Kidney glomerular epithelial cell (primary cell): ENCODE measurements around the gene LOXL4.
A peak's percentile ranks its signal among the peaks of the same experiment; 100 is the strongest.

Source experiments
- DNase-seq: peaks from one replicate; lab custom pipeline; 2025; lab: John Stamatoyannopoulos, UW

Gene LOXL4

GRCh38 chr10:98294270-98294627, 26.3 kb upstream of the LOXL4 start:
- DNase-seq: no peak

DNA sequence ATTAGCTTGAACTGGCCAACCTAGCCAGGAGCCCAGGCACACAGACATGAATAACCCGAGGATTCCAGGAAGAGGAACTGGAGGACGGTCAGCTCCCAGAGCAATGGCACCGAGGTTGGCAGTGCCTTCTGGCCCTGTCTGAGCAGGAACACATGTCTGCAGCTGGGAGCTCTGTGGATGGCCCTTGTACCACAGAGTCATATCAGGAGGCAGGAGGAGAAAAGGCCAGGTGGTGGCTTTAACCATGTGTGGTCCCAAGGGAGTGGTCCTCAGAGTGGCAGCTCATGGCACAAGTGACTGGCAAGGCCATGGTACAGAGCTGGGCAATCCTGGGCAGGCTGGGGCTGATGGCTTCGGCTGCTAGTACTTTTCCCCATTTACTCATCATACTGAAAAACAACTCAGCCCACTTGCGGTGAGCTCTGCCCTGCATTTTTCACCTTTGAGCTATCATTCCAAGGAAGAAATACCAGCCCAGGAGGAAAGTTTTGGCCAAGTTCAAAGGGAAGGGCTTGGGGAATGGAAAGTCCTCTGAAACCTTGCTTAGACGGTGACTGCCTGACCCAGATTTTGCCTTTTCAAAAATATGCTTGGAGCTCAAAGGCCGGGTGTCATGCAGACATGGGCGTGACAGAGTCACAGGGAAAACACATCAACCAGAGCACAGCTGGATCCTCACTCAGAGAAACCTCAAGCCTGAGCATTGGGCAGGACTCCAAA, 25.7 kb upstream of the LOXL4 start:
- DNase-seq: peak; percentile 10

DNA sequence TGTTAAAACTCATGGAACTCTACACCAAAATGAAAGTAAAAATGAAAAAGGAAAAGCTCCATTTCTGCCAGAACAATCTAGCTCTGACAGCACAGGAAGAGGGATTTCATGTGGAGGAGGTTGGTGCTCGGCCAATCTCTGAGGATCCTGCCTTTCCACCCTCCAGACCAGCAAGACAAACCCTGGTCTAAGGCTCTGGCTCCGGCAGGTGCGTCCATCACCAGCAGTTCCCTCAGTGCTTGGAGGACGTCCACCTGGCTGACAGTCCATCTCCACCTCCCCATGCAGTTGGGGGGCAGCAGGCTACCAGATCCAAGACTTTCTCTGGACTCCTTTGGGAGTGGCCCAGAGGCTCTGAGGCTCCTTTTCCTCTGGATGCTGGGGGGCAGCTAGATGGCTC, 25.0 kb upstream of the LOXL4 start:
- no peak for DNase-seq

DNA sequence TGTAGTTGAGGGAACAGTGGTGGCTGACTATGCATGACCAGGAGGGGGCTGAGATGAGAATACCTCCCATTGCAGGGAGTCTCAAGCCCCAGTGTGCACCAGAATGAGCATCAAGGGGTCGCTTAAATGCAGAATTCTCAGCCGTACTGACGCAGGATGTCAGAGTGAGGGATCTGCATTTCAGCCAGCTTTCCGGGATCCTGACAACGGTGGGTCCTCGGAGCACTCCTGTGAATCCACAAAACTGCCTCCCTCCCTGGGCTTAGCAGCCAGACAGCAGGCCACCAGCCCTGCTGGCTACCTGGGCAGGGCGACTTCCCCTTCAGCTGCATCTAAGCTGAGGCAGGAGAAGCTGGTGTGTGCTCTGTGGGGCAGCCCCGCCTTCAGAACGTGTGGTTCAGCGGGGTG, 21.8 kb upstream of the LOXL4 start:
- DNase-seq: no peak

GRCh38 chr10:98287321-98287720, 19.3 kb upstream of the LOXL4 start:
- no peak for DNase-seq

- DNase-seq: no peak
Observed at GRCh38 chr10:98286419-98286818, 18.4 kb upstream of the LOXL4 start.

- no peak for DNase-seq
Observed at GRCh38 chr10:98285416-98285815, 17.4 kb upstream of the LOXL4 start.

- no peak for DNase-seq
Observed at GRCh38 chr10:98276311-98276710, 8.3 kb upstream of the LOXL4 start.

GRCh38 chr10:98274562-98274961, 6.6 kb upstream of the LOXL4 start:
- no peak for DNase-seq

GRCh38 chr10:98273057-98273850, 5.3 kb upstream of the LOXL4 start:
- DNase-seq: no peak

- DNase-seq: no peak
Observed at GRCh38 chr10:98272656-98273055, 4.7 kb upstream of the LOXL4 start.

GRCh38 chr10:98272245-98272644, 4.3 kb upstream of the LOXL4 start:
- DNase-seq: no peak

- no peak for DNase-seq
Observed at GRCh38 chr10:98270786-98271185, 2.8 kb upstream of the LOXL4 start.

DNA sequence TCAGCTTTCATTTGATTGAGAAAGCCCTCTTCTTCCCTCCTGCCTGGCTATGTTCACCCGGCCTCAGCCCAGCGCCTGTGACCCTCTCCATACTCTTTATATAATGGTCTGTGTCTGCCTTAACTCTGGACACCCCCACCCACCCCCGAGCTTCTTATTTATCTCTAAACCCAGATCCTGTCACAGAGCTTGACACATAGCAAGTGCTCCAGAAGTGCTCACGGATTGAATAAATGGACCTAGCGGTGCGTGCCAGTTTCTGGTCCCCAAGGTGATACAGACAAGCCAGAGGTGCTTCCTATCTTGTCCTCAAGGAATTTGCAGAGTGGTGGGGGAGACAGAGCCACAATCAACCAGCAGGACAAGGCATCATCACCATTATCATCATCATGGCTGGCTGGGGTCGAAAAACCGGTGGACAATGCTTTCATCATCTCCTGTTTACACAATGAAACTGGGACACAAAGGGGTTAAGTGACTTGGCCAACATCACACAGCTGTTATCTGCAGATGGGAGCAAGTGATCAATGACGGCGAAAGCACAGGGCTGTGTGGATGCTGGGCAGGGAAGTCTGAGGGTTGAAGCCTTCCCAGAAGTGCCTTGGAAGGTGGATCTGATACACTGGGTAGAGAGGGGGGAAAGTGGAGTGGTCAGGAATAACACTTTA, 2.2 kb upstream of the LOXL4 start:
- no peak for DNase-seq

DNA sequence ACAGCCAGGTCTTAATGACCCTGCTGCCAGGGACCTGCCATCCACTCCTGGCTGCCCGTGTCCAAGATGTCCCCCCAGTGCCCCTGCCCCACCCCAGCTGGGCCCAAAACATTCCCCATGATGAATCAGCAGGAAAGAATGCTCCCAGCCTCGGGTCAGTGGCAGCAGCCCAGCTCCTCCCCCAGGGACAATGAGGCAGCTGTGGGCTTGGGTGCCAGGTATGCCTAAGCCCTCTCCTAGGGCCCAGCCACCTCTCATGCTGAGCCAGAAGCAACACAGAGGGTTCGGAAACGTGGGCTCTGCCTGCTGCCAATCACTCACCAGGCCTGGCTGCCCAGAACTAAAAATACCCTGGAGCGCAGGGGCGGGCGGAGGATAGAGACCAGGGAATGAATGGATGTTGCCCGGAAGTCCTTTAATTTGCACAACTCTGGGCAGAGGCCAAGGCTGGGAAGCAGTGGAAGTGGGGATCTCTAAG, 1.5 kb upstream of the LOXL4 start:
- peak; percentile 90 for DNase-seq

GRCh38 chr10:98268694-98269431, 869 bp upstream of the LOXL4 start:
- no peak for DNase-seq

DNA sequence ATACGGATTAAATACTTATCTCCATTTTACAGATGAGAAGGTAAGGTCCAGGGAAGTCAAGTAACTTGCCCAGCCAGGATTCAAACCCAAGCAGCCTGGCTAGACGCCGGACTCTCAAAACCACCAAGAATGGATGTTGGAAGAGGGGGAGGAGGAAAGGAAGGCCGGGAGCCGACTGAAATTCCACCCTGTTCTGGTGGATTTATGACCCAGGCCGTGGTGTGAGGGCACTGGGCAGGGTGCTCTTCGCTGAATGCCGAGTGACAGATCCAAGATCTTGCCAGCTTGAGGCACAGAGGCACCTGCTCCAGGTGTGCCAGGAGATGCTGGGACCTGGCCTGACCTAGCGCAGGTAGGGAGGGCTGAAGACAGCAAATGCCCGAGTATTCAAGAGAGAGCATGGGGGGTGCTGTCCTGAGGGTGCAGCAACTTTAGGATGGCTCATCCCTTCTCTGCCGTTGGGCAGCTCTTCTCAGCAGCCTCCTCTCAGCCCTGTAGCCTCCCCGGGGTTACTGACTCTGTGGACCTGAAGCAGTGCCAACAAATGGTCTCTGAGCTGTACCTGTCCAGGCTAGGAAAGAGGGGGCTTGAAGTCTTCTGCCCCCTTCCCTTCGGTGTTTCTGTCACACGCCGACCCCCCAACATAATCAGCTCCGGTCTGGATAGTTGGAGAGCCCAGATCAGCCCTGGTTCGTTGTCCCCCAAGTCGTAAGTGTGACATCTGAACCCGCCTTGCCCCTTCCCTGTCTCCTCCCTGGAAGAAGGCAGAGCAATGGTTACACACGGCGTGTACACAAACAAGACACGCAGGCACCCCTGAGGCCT, 713 bp downstream of the LOXL4 start:
- DNase-seq: no peak

DNA sequence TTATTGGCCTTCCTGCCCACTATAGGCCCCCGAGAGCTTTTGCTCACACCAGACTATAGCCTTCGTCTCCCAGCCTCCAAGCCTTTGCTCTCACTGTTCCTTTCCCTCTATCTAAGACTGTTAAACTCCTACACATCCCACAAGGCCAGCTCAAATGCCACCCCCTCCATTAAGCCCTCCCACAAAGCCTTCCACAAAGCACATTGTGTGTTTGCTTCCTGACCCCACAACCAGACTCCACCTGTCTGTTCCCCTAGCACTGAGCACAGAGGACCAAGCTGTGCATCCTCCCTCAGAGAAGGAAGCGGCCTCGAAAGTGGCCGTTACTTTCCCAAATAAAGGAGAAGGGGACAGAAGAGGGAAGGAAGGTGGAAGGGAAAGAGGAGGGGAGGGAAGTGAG, 1.3 kb downstream of the LOXL4 start:
- DNase-seq: no peak

GRCh38 chr10:98265403-98266378, 2.3 kb downstream of the LOXL4 start:
- no peak for DNase-seq

GRCh38 chr10:98264378-98265065, 3.5 kb downstream of the LOXL4 start:
- no peak for DNase-seq
